B cell (primary cell): ENCODE results near the gene IL1RAP. TPM values are rescaled to one million over a fixed set of nuclear protein-coding genes. Genes with fewer than 3 reads are reported as not detected.

ENCODE experiments used
- ATAC-seq: fragments of 200-7000 bp; cut with Tn5 transposase; one replicate; pipeline ENCODE4 v1.10.0; 2021; ENCODE audit warnings: low read depth, mild to moderate bottlenecking, moderate number of reproducible peaks, moderate library complexity
- CTCF ChIA-PET: fragments of 350-600 bp; sonication (Branson Sonifier 250); formaldehyde crosslinking; loops from one replicate; lab custom pipeline; 2021; ENCODE audit warnings: antibody characterized with exemption, inconsistent platforms; lab: Charles Lee
- POLR2A ChIA-PET: fragments of 350-600 bp; sonication (Branson Sonifier 250); formaldehyde crosslinking; loops from one replicate; lab custom pipeline; 2021; ENCODE audit warnings: antibody characterized with exemption; lab: Charles Lee
- DNase-seq: peaks from one replicate; pipeline ENCODE4 v3.0.0; 2013
- H2AFZ ChIP-seq: 2 replicates; pipeline ENCODE4 v1.6.1; 2012; ENCODE audit warnings: mild to moderate bottlenecking, low read depth, low read length; ENCODE audit not compliant: insufficient read depth, poor library complexity, severe bottlenecking
- H3K27ac ChIP-seq, 2 donors: 1 replicate in 1 of 2; 2 replicates in 1 of 2; pipeline ENCODE4 v1.5.1; 2012 to 2013; ENCODE audit warnings: low read length in 2 of 2, mild to moderate bottlenecking in 2 of 2, moderate library complexity in 1 of 2
- H3K27me3 ChIP-seq, 4 experiments: fragments of 200-600 bp in 1 of 4; sonication (generic) in 1 of 4; replicated peaks in 1 of 4; 1 replicate in 2 of 4; 2 replicates in 2 of 4; pipeline versions ENCODE4 v1.6.1 to v1.7.0; 2013 to 2016; ENCODE audit warnings: low read length in 3 of 4, mild to moderate bottlenecking in 2 of 4, mixed read lengths in 1 of 4, moderate library complexity in 1 of 4; ENCODE audit not compliant: insufficient read depth in 4 of 4, control insufficient read depth in 3 of 4; ENCODE audit errors: control extremely low read depth in 1 of 4
- H3K36me3 ChIP-seq, 2 experiments: replicated peaks in 1 of 2; 1 replicate in 1 of 2; 2 replicates in 1 of 2; pipeline versions ENCODE4 v1.6.1 to v1.7.1; 2013; ENCODE audit warnings: low read length in 1 of 2; ENCODE audit not compliant: insufficient read depth in 2 of 2, control insufficient read depth in 1 of 2; ENCODE audit errors: control extremely low read depth in 1 of 2, extremely low read depth in 1 of 2
- H3K4me1 ChIP-seq, 2 donors: fragments of 200-600 bp in 1 of 2; sonication (generic) in 1 of 2; 1 replicate in 1 of 2; 2 replicates in 1 of 2; pipeline versions ENCODE4 v1.5.1 to v1.6.1; 2013 to 2017; ENCODE audit warnings: low read length in 2 of 2; ENCODE audit not compliant: control insufficient read depth in 2 of 2, insufficient read depth in 2 of 2
- H3K4me2 ChIP-seq: replicated peaks from 2 replicates; pipeline ENCODE3; 2012; ENCODE audit warnings: mild to moderate bottlenecking, low read depth, low read length; ENCODE audit not compliant: poor library complexity, severe bottlenecking
- H3K4me3 ChIP-seq, 5 experiments: fragments of 200-600 bp in 1 of 5; sonication (generic) in 1 of 5; 1 replicate in 3 of 5; 2 replicates in 2 of 5; pipeline versions ENCODE4 v1.5.1 to v1.7.0; 2011 to 2016; ENCODE audit warnings: low read length in 4 of 5, mild to moderate bottlenecking in 4 of 5, low read depth in 2 of 5, control low read depth in 1 of 5, moderate library complexity in 1 of 5; ENCODE audit not compliant: insufficient read depth in 1 of 5; ENCODE audit errors: control extremely low read depth in 1 of 5, extremely low read depth in 1 of 5
- H3K79me2 ChIP-seq: fragments of 200-600 bp; sonication (generic); one replicate; pipeline ENCODE4 v1.6.0; 2016; ENCODE audit warnings: low read length; ENCODE audit not compliant: control insufficient read depth, insufficient read depth
- H3K9ac ChIP-seq: fragments of 200-600 bp; sonication (generic); 2 replicates; pipeline ENCODE4 v1.6.1; 2017; ENCODE audit warnings: mild to moderate bottlenecking, low read length, moderate library complexity
- H3K9me3 ChIP-seq, 3 donors: one replicate each; pipeline versions ENCODE4 v1.6.1 to v1.7.1; 2013; ENCODE audit warnings: low read length in 2 of 3; ENCODE audit not compliant: control insufficient read depth in 2 of 3, insufficient read depth in 1 of 3; ENCODE audit errors: control extremely low read depth in 1 of 3
- H4K20me1 ChIP-seq: 2 replicates; pipeline ENCODE4 v1.6.0; 2012; ENCODE audit warnings: mild to moderate bottlenecking, low read length; ENCODE audit not compliant: insufficient read depth, control insufficient read depth, poor library complexity, severe bottlenecking
- H3K27ac Mint-ChIP-seq: one replicate; pipeline ENCODE4 v1.8.0; 2021; ENCODE audit warnings: mixed read lengths
- H3K27me3 Mint-ChIP-seq: one replicate; pipeline ENCODE4 v1.8.0; 2021; ENCODE audit warnings: mixed read lengths
- H3K4me1 Mint-ChIP-seq: one replicate; pipeline ENCODE4 v1.8.0; 2021; ENCODE audit warnings: mixed read lengths
- H3K4me3 Mint-ChIP-seq: one replicate; pipeline ENCODE4 v1.8.0; 2021; ENCODE audit warnings: mixed read lengths
- H3K9me3 Mint-ChIP-seq: one replicate; pipeline ENCODE4 v1.8.0; 2022; ENCODE audit warnings: mixed read lengths; ENCODE audit not compliant: insufficient read depth
- EZH2 ChIP-seq: IDR thresholded peaks from 2 replicates; pipeline ENCODE4 v1.6.1; 2012; ENCODE audit warnings: borderline replicate concordance, low read depth, mild to moderate bottlenecking, moderate library complexity, low read length; ENCODE audit not compliant: insufficient read depth, poor library complexity, severe bottlenecking
- WGBS: methylation state at CpG from one replicate; pipeline ENCODE4 v1.1.5; 2013; ENCODE audit warnings: missing lambda C conversion rate; ENCODE audit not compliant: insufficient coverage; 5-methylcytosine and 5-hydroxymethylcytosine counted together
- intact Hi-C: fragments of 100-400 bp; cut with micrococcal nuclease; formaldehyde crosslinking; loops from one replicate; pipeline ENCODE4 v1.10.0; 2022
- polyA plus RNA-seq: library from polyadenylated mRNA; depleted of rRNA; stranded (reverse); fragments of >200 nt; gene quantifications from 2 replicates; pipeline ENCODE4 v1.2.3, GENCODE V29; 2012
- total RNA-seq, 2 donors: library from RNA; stranded (reverse); fragments of 120-200 nt in 1 of 2; gene quantifications; 1 replicate in 1 of 2; 2 replicates in 1 of 2; pipeline versions ENCODE4 v1.2.3 to v1.2.4, GENCODE V29; 2013 to 2022
- TF ChIP-seq, protein P1 (sequence below): fragments of 200-600 bp; IDR thresholded peaks from one replicate; pipeline ENCODE4 v1.8.0; 2022; ENCODE audit warnings: antibody characterized with exemption, mild to moderate bottlenecking

IL1RAP gene
- total and polyA plus RNA-seq, 2 donors (not counting 1 experiment from before 2014, with no cell fraction given) = 2.3 to 11.5 TPM

DNA sequence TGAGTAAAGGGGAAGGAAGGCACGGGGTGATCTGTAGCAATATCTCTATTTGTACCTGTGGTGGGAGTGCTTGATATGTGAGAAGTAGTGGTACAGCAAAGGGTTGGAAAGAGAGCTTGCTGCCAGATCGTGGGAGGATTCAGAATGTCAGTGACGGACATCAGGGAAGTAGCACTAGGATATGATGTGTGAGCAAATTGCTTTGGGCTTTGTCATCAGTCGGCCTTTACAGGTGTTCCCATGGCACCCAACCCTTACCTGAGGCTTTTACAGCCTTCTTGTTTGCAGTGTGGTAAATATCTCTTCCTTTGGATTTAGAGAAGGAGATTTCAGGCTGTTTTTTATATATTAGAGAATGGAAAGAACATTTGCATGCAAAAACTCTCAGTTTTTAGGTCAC is 29.8 kb downstream of the IL1RAP start:
- no peak overlapping the region for H3K27ac Mint-ChIP-seq
- no peaks in the 10 kb centered on the region for H3K4me1 Mint-ChIP-seq
- DNase-seq (no peak), ATAC-seq (no peak)
- Histone ChIP-seq H3K4me1 (no peaks in the 10 kb centered on the region), H4K20me1 (no peaks in the 10 kb centered on the region), H2AFZ (no peak overlapping the region), H3K9ac (no peak overlapping the region), H3K79me2 (no peaks in the 10 kb centered on the region), H3K27me3 (no peaks in the 10 kb centered on the region), H3K4me3 (no peak overlapping the region), H3K27ac (no peak overlapping the region), H3K9me3 (no peaks in the 10 kb centered on the region), H3K36me3 (no peaks in the 10 kb centered on the region), H3K4me2 (no peak overlapping the region)
- ChIA-PET POLR2A (no interaction called here), CTCF (no interaction called here)
- H3K27me3 Mint-ChIP-seq = no peaks in the 10 kb centered on the region
- TF ChIP-seq, protein P1, sequence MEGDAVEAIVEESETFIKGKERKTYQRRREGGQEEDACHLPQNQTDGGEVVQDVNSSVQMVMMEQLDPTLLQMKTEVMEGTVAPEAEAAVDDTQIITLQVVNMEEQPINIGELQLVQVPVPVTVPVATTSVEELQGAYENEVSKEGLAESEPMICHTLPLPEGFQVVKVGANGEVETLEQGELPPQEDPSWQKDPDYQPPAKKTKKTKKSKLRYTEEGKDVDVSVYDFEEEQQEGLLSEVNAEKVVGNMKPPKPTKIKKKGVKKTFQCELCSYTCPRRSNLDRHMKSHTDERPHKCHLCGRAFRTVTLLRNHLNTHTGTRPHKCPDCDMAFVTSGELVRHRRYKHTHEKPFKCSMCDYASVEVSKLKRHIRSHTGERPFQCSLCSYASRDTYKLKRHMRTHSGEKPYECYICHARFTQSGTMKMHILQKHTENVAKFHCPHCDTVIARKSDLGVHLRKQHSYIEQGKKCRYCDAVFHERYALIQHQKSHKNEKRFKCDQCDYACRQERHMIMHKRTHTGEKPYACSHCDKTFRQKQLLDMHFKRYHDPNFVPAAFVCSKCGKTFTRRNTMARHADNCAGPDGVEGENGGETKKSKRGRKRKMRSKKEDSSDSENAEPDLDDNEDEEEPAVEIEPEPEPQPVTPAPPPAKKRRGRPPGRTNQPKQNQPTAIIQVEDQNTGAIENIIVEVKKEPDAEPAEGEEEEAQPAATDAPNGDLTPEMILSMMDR = no peak
- no peak for TF ChIP-seq EZH2
- 79% methylated on average over 1 of the region's 4 CpGs for WGBS
- intact Hi-C loops = no loop called here
- no peaks in the 10 kb centered on the region for H3K9me3 Mint-ChIP-seq
- H3K4me3 Mint-ChIP-seq = no peak overlapping the region

DNA sequence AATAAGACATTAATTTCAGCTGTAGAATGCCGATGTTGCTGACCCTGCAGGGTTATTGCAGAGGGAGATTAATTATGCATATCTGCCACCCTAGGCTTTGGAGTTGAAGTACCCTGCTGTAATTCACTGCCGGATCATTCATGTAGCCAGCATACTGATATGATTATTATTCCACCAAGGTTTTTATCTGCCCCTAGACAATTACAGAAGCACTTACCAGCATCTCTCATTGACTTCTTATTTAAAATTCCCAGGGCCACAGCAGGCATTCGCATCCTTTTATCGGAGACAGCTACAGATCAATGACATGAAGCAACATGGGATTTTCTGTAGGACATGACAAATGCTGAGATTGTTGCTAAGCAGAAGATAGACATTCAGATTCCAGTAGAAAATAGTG is 31.3 kb downstream of the IL1RAP start:
- no peak for DNase-seq
- no peak overlapping the region for H3K4me2 ChIP-seq
- no peaks in the 10 kb centered on the region for H3K27me3 ChIP-seq
- ChIA-PET POLR2A (no interaction called here), CTCF (no interaction called here)
- H3K36me3 ChIP-seq = no peaks in the 10 kb centered on the region
- H3K9ac ChIP-seq = no peak overlapping the region
- no peak for TF ChIP-seq EZH2
- TF ChIP-seq, protein P1 = no peak
- H2AFZ ChIP-seq = no peak overlapping the region
- no peaks in the 10 kb centered on the region for H3K27me3 Mint-ChIP-seq
- H3K4me1 Mint-ChIP-seq = no peaks in the 10 kb centered on the region
- no peaks in the 10 kb centered on the region for H3K9me3 Mint-ChIP-seq
- no peaks in the 10 kb centered on the region for H3K9me3 ChIP-seq
- ATAC-seq = no peak
- H3K79me2 ChIP-seq = no peaks in the 10 kb centered on the region
- no peak overlapping the region for H3K27ac Mint-ChIP-seq
- H3K4me3 Mint-ChIP-seq = no peak overlapping the region
- H3K4me1 ChIP-seq = no peaks in the 10 kb centered on the region
- H3K4me3 ChIP-seq = no peak overlapping the region
- H3K27ac ChIP-seq = no peak overlapping the region
- intact Hi-C loops = no loop called here
- no peaks in the 10 kb centered on the region for H4K20me1 ChIP-seq
- WGBS = 94% methylated on average over 2 of the region's 4 CpGs
